ENCODE data around the gene WWOX.

WWOX gene

DNA sequence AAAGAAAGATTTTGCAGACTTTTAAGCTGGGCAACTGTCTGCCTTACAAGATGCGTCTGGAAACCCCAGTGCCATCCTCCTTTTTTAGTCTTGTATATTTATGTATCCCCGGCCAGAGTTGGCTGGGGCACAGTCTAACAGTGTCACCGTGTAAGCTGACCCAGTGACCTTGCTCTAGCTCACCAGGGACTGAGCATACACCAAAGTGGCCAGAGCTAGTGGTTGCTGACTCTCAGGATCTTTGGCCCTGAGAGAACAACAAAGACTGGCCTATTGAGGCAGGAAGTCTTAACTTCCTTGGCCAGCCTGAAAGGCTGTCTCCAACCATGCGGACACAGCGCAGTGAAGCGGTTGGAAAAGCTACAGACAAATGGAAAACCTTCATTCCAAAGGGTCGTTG, 745.2 kb downstream of the WWOX start:
- H3K4me1 ChIP-seq: peaks cover 0 to 27% (median 4%) of the 10 kb centered on the region in 4 donors
- TF ChIP-seq, protein P1, sequence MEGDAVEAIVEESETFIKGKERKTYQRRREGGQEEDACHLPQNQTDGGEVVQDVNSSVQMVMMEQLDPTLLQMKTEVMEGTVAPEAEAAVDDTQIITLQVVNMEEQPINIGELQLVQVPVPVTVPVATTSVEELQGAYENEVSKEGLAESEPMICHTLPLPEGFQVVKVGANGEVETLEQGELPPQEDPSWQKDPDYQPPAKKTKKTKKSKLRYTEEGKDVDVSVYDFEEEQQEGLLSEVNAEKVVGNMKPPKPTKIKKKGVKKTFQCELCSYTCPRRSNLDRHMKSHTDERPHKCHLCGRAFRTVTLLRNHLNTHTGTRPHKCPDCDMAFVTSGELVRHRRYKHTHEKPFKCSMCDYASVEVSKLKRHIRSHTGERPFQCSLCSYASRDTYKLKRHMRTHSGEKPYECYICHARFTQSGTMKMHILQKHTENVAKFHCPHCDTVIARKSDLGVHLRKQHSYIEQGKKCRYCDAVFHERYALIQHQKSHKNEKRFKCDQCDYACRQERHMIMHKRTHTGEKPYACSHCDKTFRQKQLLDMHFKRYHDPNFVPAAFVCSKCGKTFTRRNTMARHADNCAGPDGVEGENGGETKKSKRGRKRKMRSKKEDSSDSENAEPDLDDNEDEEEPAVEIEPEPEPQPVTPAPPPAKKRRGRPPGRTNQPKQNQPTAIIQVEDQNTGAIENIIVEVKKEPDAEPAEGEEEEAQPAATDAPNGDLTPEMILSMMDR (IDR thresholded peaks at IDR 0.05): no peak
- no peaks in the 10 kb centered on the region for H3K27me3 ChIP-seq
- H3K4me3 ChIP-seq: no peak overlapping the region
- intact Hi-C loops (cut with DNase I; ENCODE audit: low total_unique reads): no loop called here
- H3K9me3 ChIP-seq: no peaks in the 10 kb centered on the region
- no peak for DNase-seq
- H3K27ac ChIP-seq: no peak overlapping the region
- no peaks in the 10 kb centered on the region for H3K36me3 ChIP-seq

DNA sequence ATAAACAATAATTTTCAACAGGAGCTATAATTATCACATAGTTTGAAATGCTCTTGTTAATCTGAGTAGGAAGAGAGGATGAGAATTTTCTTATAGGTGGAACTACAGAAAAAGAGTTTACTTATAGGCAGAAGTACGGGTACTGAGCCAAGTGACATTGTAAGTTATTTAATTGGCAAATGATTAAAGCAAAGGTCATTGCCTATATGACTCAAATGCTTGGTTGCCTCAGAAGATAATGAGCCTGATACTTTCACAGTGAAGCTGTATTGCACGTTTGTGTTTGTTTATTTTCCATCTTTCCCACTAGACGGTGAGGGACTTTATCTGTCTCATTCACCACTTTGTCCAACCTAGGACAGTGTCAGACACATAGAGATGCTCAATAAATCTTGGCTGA, 751.8 kb downstream of the WWOX start:
- H3K4me1 ChIP-seq: no peaks in the 10 kb centered on the region
- no peak overlapping the region for H3K4me3 ChIP-seq
- DNase-seq: no peak
- intact Hi-C loops (cut with DNase I; ENCODE audit: low total_unique reads): no loop called here
- no peaks in the 10 kb centered on the region for H3K9me3 ChIP-seq
- TF ChIP-seq, protein P1 (IDR thresholded peaks at IDR 0.05): no peak
- no peaks in the 10 kb centered on the region for H3K27me3 ChIP-seq
- no peak overlapping the region for H3K27ac ChIP-seq
- no peaks in the 10 kb centered on the region for H3K36me3 ChIP-seq

DNA sequence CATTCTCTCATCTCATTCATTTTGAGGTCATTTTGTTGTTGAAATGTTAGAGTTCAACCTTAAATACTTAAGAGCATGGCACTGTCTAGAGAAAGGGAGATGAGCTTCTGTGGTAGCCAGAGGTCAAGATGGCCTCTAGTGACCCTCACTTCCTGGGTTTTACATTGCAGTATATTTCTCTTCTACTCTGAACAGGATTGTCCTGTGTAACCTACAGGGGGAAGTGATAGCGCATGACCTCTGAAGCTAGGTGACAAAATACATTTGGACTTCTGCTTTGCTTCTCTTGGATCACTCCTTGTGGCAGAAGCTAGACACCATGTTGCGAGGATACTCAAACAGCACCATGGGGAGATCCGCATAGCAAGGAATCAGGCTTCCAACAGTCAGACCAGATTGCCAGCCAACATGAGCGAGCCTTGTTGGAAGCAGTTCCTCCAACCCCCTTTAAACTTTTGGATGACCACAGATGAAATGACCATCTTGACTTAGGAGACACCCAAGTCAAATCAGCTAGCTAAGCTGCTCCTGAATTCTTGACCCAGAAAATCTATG, 752.7 kb downstream of the WWOX start:
- Histone ChIP-seq H3K4me3 (no peak overlapping the region), H3K9me3 (no peaks in the 10 kb centered on the region), H3K4me1 (no peaks in the 10 kb centered on the region), H3K27ac (no peak overlapping the region), H3K36me3 (no peaks in the 10 kb centered on the region), H3K27me3 (no peaks in the 10 kb centered on the region)
- intact Hi-C loops (cut with DNase I; ENCODE audit: low total_unique reads): no loop called here
- TF ChIP-seq, protein P1 (IDR thresholded peaks at IDR 0.05): no peak
- DNase-seq: no peak

DNA sequence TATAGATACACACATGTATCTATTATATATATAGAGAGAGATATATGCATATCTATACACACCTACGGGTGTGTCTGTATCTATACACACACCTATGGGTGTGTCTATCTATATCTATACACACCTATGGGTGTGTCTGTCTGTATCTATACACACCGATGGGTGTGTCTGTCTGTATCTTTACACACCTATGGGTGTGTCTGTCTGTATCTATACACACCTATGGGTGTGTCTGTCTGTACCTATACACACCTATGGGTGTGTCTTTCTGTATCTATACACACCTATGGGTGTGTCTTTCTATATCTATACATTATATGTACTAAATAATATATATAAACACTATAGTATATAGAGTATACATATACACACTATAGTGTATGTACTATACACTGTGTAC, 762.6 kb downstream of the WWOX start:
- intact Hi-C loops (cut with DNase I; ENCODE audit: low total_unique reads): no loop called here
- TF ChIP-seq, protein P1 (IDR thresholded peaks at IDR 0.05): no peak
- Histone ChIP-seq H3K27ac (no peak overlapping the region), H3K4me1 (peaks cover 0 to 10% (median 9%) of the 10 kb centered on the region in 4 donors), H3K27me3 (no peaks in the 10 kb centered on the region), H3K36me3 (no peaks in the 10 kb centered on the region), H3K4me3 (no peak overlapping the region), H3K9me3 (no peaks in the 10 kb centered on the region)
- no peak for DNase-seq

DNA sequence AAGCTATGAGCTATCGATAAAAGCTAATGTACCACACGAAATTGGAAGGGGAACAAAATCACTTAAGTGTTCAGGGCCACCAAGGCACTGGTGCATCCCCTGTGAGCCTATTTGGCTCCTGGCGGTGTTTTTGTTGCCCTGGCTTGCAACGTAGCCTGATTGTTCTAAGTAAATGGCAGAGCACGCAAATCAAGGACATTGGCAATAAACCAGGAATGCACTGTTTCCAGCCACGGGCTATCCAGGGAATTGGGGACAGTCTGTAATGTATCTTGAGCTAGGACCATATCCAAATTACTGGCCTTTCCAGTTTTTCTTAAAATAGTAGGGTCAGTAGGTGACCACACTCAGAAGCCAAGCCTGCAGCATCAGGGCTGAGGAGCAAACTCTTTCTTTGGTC, 767.1 kb downstream of the WWOX start:
- Histone ChIP-seq H3K36me3 (no peaks in the 10 kb centered on the region), H3K4me1 (peaks cover 0 to 10% (median 9%) of the 10 kb centered on the region in 4 donors), H3K4me3 (no peak overlapping the region), H3K9me3 (no peaks in the 10 kb centered on the region), H3K27ac (no peak overlapping the region), H3K27me3 (no peaks in the 10 kb centered on the region)
- no peak for DNase-seq
- intact Hi-C loops (cut with DNase I; ENCODE audit: low total_unique reads): no loop called here
- TF ChIP-seq, protein P1 (IDR thresholded peaks at IDR 0.05): no peak

DNA sequence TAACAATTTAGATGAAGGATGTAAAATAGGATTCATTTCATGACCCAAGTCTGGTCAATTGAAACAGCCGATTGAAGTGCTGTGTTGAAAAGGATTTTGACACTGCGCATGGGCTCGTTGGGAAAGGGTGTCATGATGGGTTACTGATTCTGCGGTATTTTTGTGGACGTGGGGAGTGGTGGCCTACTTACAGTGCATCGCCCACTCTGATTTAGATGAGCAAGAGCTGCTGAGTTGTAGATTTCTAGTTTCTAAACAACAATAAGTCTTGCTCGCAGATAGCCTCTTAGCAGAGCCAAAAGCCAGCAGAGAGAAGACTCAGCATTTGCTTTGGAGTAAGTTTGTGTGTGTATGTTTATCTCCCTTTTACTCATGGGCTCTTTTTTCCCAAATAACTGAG, 770.0 kb downstream of the WWOX start:
- no peaks in the 10 kb centered on the region for H3K36me3 ChIP-seq
- TF ChIP-seq, protein P1 (IDR thresholded peaks at IDR 0.05): no peak

More for the DNA sequence above, 770.0 kb downstream of the WWOX start:
- DNase-seq: no peak
- Histone ChIP-seq H3K27me3 (no peaks in the 10 kb centered on the region), H3K4me3 (no peak overlapping the region), H3K27ac (no peak overlapping the region), H3K4me1 (peaks cover 0 to 10% (median 9%) of the 10 kb centered on the region in 4 donors), H3K9me3 (no peaks in the 10 kb centered on the region)
- intact Hi-C loops (cut with DNase I; ENCODE audit: low total_unique reads): no loop called here

Data from tibial artery (tissue), 4 donors.